NB4 (cell line): ENCODE results near the gene CADPS2.

ENCODE experiments used
- CTCF ChIP-seq: IDR thresholded peaks from one replicate; pipeline ENCODE4 v1.5.1; 2012; ENCODE audit warnings: low read depth, low read length
- MAX ChIP-seq: IDR thresholded peaks from 2 replicates; pipeline ENCODE4 v1.6.1; 2011; ENCODE audit warnings: low read depth, low read length
- POLR2A ChIP-seq: IDR thresholded peaks from 2 replicates; pipeline ENCODE4 v1.6.1; 2011; ENCODE audit warnings: mild to moderate bottlenecking; ENCODE audit not compliant: insufficient read length; ENCODE audit errors: extremely low read depth

- TF ChIP-seq CTCF = no peak
- no peak for TF ChIP-seq MAX
- TF ChIP-seq POLR2A = no peak
These were observed 248.5 kb downstream of the CADPS2 start for GRCh38 chr7:122637784-122638183.
